Measurements from ENCODE around the gene INSIG2.

INSIG2 gene

GRCh38 chr2:118089139-118089800 lies 999 bp downstream of the INSIG2 start:
- no peak for TF ChIP-seq EP300 (IDR thresholded peaks at IDR 0.05; ENCODE audit: borderline replicate concordance)
- TF ChIP-seq FOXM1 (IDR thresholded peaks at IDR 0.05; ENCODE audit: borderline replicate concordance, low read depth): no peak
- no peak for TF ChIP-seq TCF12 (IDR thresholded peaks at IDR 0.05; ENCODE audit: low read depth)
- no peak for TF ChIP-seq CEBPB (IDR thresholded peaks at IDR 0.05)
- no peak for TF ChIP-seq EGR1 (IDR thresholded peaks at IDR 0.05)
- TF ChIP-seq USF1 (IDR thresholded peaks at IDR 0.05): no peak
- no peak for TF ChIP-seq NFIC (IDR thresholded peaks at IDR 0.05)
- no peak for TF ChIP-seq MAX (IDR thresholded peaks at IDR 0.05)
- no peak for TF ChIP-seq YY1 (IDR thresholded peaks at IDR 0.05; ENCODE audit: low read depth)
- TF ChIP-seq RAD21 (IDR thresholded peaks at IDR 0.05; ENCODE audit: low read depth): no peak
- TF ChIP-seq CREB1 (IDR thresholded peaks at IDR 0.05; ENCODE audit: low read depth): no peak
- TF ChIP-seq ZBTB7A (IDR thresholded peaks at IDR 0.05; ENCODE audit: low read depth): no peak
- TF ChIP-seq TAF1 (IDR thresholded peaks at IDR 0.05; ENCODE audit: low read depth): no peak
- no peak for TF ChIP-seq REST (IDR thresholded peaks at IDR 0.05; ENCODE audit: low read depth)
- no peak for TF ChIP-seq TEAD4 (IDR thresholded peaks at IDR 0.05)

- TF ChIP-seq USF1 (IDR thresholded peaks at IDR 0.05) (no peak), REST (IDR thresholded peaks at IDR 0.05; ENCODE audit: low read depth) (no peak), TAF1 (IDR thresholded peaks at IDR 0.05; ENCODE audit: low read depth) (no peak), MAX (IDR thresholded peaks at IDR 0.05) (no peak), TCF12 (IDR thresholded peaks at IDR 0.05; ENCODE audit: low read depth) (no peak), NFIC (IDR thresholded peaks at IDR 0.05) (no peak), EGR1 (IDR thresholded peaks at IDR 0.05) (no peak), CEBPB (IDR thresholded peaks at IDR 0.05) (no peak), EP300 (IDR thresholded peaks at IDR 0.05; ENCODE audit: borderline replicate concordance) (no peak), CREB1 (IDR thresholded peaks at IDR 0.05; ENCODE audit: low read depth) (no peak), YY1 (IDR thresholded peaks at IDR 0.05; ENCODE audit: low read depth) (no peak), TEAD4 (IDR thresholded peaks at IDR 0.05) (no peak), FOXM1 (IDR thresholded peaks at IDR 0.05; ENCODE audit: borderline replicate concordance, low read depth) (no peak), ZBTB7A (IDR thresholded peaks at IDR 0.05; ENCODE audit: low read depth) (no peak)
Measured at GRCh38 chr2:118090387-118091139, 2.3 kb downstream of the INSIG2 start.

- no peak for TF ChIP-seq ZBTB7A (IDR thresholded peaks at IDR 0.05; ENCODE audit: low read depth)
- TF ChIP-seq CEBPB (IDR thresholded peaks at IDR 0.05): no peak
- TF ChIP-seq EGR1 (IDR thresholded peaks at IDR 0.05): no peak
- TF ChIP-seq MAX (IDR thresholded peaks at IDR 0.05): no peak
- no peak for TF ChIP-seq TEAD4 (IDR thresholded peaks at IDR 0.05)
- TF ChIP-seq CREB1 (IDR thresholded peaks at IDR 0.05; ENCODE audit: low read depth): no peak
- TF ChIP-seq FOXM1 (IDR thresholded peaks at IDR 0.05; ENCODE audit: borderline replicate concordance, low read depth): no peak
Measured at GRCh38 chr2:118091140-118091478, 2.8 kb downstream of the INSIG2 start.

GRCh38 chr2:118091631-118092030 lies 3.4 kb downstream of the INSIG2 start:
- no peak for TF ChIP-seq MAX (IDR thresholded peaks at IDR 0.05)
- TF ChIP-seq CEBPB (IDR thresholded peaks at IDR 0.05): no peak
- no peak for TF ChIP-seq EP300 (IDR thresholded peaks at IDR 0.05; ENCODE audit: borderline replicate concordance)
- no peak for TF ChIP-seq NFIC (IDR thresholded peaks at IDR 0.05)
- TF ChIP-seq YY1 (IDR thresholded peaks at IDR 0.05; ENCODE audit: low read depth): no peak
- TF ChIP-seq CREB1 (IDR thresholded peaks at IDR 0.05; ENCODE audit: low read depth): no peak
- TF ChIP-seq EGR1 (IDR thresholded peaks at IDR 0.05): no peak
- no peak for TF ChIP-seq USF1 (IDR thresholded peaks at IDR 0.05)
- no peak for TF ChIP-seq RAD21 (IDR thresholded peaks at IDR 0.05; ENCODE audit: low read depth)
- no peak for TF ChIP-seq ZBTB7A (IDR thresholded peaks at IDR 0.05; ENCODE audit: low read depth)
- TF ChIP-seq TAF1 (IDR thresholded peaks at IDR 0.05; ENCODE audit: low read depth): no peak
- TF ChIP-seq FOXM1 (IDR thresholded peaks at IDR 0.05; ENCODE audit: borderline replicate concordance, low read depth): no peak
- TF ChIP-seq REST (IDR thresholded peaks at IDR 0.05; ENCODE audit: low read depth): no peak
- no peak for TF ChIP-seq TEAD4 (IDR thresholded peaks at IDR 0.05)

All from Ishikawa (cell line).